OCI-LY1 (cell line): ENCODE results near the gene EMC9.

ENCODE experiments used
- H2AFZ ChIP-seq: fragments of 200-600 bp; sonication (generic), shearing (Covaris generic); 2 replicates; pipeline ENCODE4 v1.6.0; 2014; ENCODE audit warnings: antibody characterized with exemption, mild to moderate bottlenecking, low read length
- H3F3A ChIP-seq: fragments of 200-600 bp; sonication (generic), shearing (Covaris generic); 2 replicates; pipeline ENCODE4 v1.6.0; 2014; ENCODE audit warnings: mild to moderate bottlenecking, antibody characterized with exemption, low read length, moderate library complexity; ENCODE audit not compliant: insufficient read depth
- H3K27ac ChIP-seq: fragments of 200-600 bp; sonication (generic); 2 replicates; pipeline ENCODE4 v1.5.1; 2014; ENCODE audit warnings: low read length, mixed run types, mild to moderate bottlenecking, low read depth; ENCODE audit not compliant: poor library complexity, severe bottlenecking
- H3K27me3 ChIP-seq: fragments of 200-600 bp; sonication (generic); 2 replicates; pipeline ENCODE4 v1.6.0; 2014; ENCODE audit warnings: antibody characterized with exemption, mild to moderate bottlenecking, low read length, moderate library complexity; ENCODE audit not compliant: insufficient read depth
- H3K36me3 ChIP-seq: fragments of 200-600 bp; sonication (generic); 2 replicates; pipeline ENCODE4 v1.6.1; 2014; ENCODE audit warnings: mild to moderate bottlenecking, antibody characterized with exemption, low read length, moderate library complexity, mixed read lengths; ENCODE audit not compliant: insufficient read depth
- H3K4me1 ChIP-seq: fragments of 200-600 bp; sonication (generic); 2 replicates; pipeline ENCODE4 v1.5.1; 2014; ENCODE audit warnings: mild to moderate bottlenecking, low read length, moderate library complexity; ENCODE audit not compliant: insufficient read depth, severe bottlenecking
- H3K4me2 ChIP-seq: fragments of 200-600 bp; sonication (generic), shearing (Covaris generic); 2 replicates; pipeline ENCODE4 v1.6.1; 2014; ENCODE audit warnings: low read length
- H3K4me3 ChIP-seq: fragments of 200-600 bp; sonication (generic); 2 replicates; pipeline ENCODE4 v1.5.1; 2014; ENCODE audit warnings: low read length, low read depth, mild to moderate bottlenecking, mixed read lengths; ENCODE audit not compliant: poor library complexity, severe bottlenecking
- H3K79me2 ChIP-seq: fragments of 200-600 bp; shearing (Covaris generic); 2 replicates; pipeline ENCODE4 v1.6.1; 2016; ENCODE audit warnings: mixed run types, low read length, mixed read lengths; ENCODE audit not compliant: insufficient read depth
- H3K9ac ChIP-seq: fragments of 200-600 bp; sonication (generic), shearing (Covaris generic); 2 replicates; pipeline ENCODE4 v1.6.1; 2014; ENCODE audit warnings: mild to moderate bottlenecking, low read length, mixed read lengths
- H3K9me2 ChIP-seq: fragments of 200-600 bp; sonication (generic), shearing (Covaris generic); 2 replicates; pipeline ENCODE4 v1.6.1; 2014; ENCODE audit warnings: low read depth, mild to moderate bottlenecking, low read length, mixed read lengths
- H3K9me3 ChIP-seq: fragments of 200-600 bp; shearing (Covaris generic); 2 replicates; pipeline ENCODE4 v1.6.1; 2014; ENCODE audit warnings: low read length, mixed read lengths
- H4K20me1 ChIP-seq: fragments of 200-600 bp; sonication (generic), shearing (Covaris generic); 2 replicates; pipeline ENCODE4 v1.6.0; 2016; ENCODE audit warnings: mild to moderate bottlenecking, low read length; ENCODE audit not compliant: insufficient read depth
- EZH2 ChIP-seq: fragments of 200-600 bp; sonication (generic), shearing (Covaris generic); IDR thresholded peaks from 2 replicates; pipeline ENCODE4 v1.8.0; 2017; ENCODE audit warnings: borderline replicate concordance, mixed run types, mild to moderate bottlenecking, antibody characterized with exemption, low read length, moderate library complexity, mixed read lengths
- TF ChIP-seq, protein P1 (sequence below): fragments of 200-600 bp; sonication (generic), shearing (Covaris generic); IDR thresholded peaks from 2 replicates; pipeline ENCODE4 v1.5.1; 2017; ENCODE audit warnings: mild to moderate bottlenecking, antibody characterized with exemption, low read length, moderate library complexity, mixed read lengths

EMC9 gene

DNA sequence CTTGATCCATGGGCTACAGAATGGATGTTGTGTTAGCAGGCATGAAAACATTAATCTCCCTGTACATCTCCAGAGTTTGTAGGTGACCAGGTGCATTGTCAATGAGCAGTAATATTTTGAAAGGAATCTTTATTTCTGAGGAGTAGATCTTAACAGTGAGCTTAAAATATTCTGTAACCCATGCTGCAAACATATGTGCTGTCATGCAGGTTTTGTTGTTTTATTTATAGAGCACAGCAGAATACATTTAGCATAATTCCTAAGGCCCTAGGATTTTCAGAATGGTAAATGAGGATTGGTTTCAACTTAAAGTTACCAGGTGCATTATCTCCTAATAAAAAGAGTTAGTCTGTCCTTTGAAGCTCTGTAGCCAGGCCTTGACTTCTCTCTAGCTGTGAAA, 14.5 kb downstream of the EMC9 start:
- H3K27ac ChIP-seq = no peak overlapping the region
- no peak overlapping the region for H3K9ac ChIP-seq
- H3F3A ChIP-seq = no peaks in the 10 kb centered on the region
- no peaks in the 10 kb centered on the region for H4K20me1 ChIP-seq
- TF ChIP-seq, protein P1, sequence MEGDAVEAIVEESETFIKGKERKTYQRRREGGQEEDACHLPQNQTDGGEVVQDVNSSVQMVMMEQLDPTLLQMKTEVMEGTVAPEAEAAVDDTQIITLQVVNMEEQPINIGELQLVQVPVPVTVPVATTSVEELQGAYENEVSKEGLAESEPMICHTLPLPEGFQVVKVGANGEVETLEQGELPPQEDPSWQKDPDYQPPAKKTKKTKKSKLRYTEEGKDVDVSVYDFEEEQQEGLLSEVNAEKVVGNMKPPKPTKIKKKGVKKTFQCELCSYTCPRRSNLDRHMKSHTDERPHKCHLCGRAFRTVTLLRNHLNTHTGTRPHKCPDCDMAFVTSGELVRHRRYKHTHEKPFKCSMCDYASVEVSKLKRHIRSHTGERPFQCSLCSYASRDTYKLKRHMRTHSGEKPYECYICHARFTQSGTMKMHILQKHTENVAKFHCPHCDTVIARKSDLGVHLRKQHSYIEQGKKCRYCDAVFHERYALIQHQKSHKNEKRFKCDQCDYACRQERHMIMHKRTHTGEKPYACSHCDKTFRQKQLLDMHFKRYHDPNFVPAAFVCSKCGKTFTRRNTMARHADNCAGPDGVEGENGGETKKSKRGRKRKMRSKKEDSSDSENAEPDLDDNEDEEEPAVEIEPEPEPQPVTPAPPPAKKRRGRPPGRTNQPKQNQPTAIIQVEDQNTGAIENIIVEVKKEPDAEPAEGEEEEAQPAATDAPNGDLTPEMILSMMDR = no peak
- TF ChIP-seq EZH2 = no peak
- H3K27me3 ChIP-seq = no peaks in the 10 kb centered on the region
- no peaks in the 10 kb centered on the region for H3K9me3 ChIP-seq
- H3K79me2 ChIP-seq = no peaks in the 10 kb centered on the region
- peaks cover 2% of the 10 kb centered on the region for H3K4me1 ChIP-seq
- H3K9me2 ChIP-seq = no peaks in the 10 kb centered on the region
- H2AFZ ChIP-seq = no peak overlapping the region
- H3K4me2 ChIP-seq = no peak overlapping the region
- H3K4me3 ChIP-seq = no peak overlapping the region
- peaks cover 15% of the 10 kb centered on the region for H3K36me3 ChIP-seq

DNA sequence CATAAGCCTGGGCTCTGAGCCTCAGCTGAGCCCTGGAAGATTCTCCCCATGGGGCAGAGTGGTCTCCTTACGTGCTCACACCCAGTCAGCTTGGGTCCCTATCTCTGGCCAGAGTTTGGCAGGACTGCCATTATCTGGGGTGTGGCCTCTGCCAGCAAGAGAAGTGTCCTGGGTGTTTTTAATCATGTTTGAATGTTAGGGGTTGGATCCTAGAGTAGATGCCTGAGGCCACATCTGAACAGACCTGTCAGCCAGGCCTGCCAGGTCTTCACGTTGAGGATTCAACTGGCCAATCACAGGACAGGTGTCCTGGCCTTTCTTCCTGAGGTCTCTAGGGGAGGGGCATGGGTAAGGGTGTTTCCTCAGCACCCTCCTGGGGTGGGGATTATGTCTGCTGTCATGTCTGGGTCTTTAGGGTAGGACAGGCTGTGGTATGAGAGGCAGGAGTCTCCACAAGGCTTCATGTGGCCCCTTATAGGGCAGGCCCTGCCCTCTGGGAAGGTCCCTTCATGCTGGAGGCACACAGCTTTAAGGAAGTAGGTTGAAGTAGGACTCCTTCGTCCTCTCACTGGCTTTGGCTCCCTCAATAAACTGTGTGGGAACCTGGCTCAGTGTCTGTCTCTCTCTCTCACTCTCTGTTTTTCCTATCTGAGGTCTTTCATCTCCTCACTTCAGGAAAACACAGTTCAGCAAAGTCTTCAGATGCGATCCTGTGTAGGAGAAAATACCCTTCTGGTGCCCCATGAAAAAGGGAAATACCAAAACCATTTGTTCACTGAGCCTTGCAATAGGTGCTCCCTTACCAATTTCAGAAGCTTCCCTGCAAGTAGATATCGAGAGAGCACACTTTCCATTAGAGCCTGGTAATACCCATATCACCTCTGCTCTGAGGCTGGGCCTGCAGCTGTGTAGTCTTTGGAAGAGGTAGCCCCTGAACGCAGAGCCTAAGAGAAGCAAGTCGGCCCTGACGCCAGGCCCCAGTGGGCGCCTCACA, 17.7 kb downstream of the EMC9 start:
- Histone ChIP-seq H3F3A (no peaks in the 10 kb centered on the region), H3K4me2 (no peak overlapping the region)

DNA sequence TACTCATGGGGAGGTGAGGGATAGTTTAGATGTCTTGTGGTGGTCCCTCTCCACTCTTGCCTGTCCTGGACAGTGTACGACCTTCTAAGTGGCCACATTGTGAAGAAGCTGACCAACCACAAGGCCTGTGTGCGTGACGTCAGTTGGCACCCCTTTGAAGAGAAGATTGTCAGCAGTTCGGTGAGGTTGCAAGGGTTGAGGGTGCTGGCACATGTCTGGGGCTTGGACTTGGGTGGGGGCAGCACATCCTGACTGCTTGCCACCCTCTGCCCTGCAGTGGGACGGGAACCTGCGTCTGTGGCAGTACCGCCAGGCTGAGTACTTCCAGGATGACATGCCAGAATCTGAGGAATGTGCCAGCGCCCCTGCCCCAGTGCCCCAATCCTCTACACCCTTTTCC, 18.5 kb downstream of the EMC9 start:
- H3K9me2 ChIP-seq = no peaks in the 10 kb centered on the region
- H3K79me2 ChIP-seq = no peaks in the 10 kb centered on the region
- H3K4me3 ChIP-seq = no peak overlapping the region
- H3K4me2 ChIP-seq = no peak overlapping the region
- no peaks in the 10 kb centered on the region for H3K9me3 ChIP-seq
- H3F3A ChIP-seq = no peaks in the 10 kb centered on the region
- no peak overlapping the region for H3K27ac ChIP-seq
- H3K27me3 ChIP-seq = no peaks in the 10 kb centered on the region
- H4K20me1 ChIP-seq = no peaks in the 10 kb centered on the region
- TF ChIP-seq, protein P1 = no peak
- no peak for TF ChIP-seq EZH2
- H3K4me1 ChIP-seq = no peaks in the 10 kb centered on the region
- peaks cover 47% of the 10 kb centered on the region for H3K36me3 ChIP-seq
- H3K9ac ChIP-seq = no peak overlapping the region
- H2AFZ ChIP-seq = no peak overlapping the region

More for the DNA sequence above, 17.7 kb downstream of the EMC9 start:
- H4K20me1 ChIP-seq = no peaks in the 10 kb centered on the region
- no peaks in the 10 kb centered on the region for H3K27me3 ChIP-seq
- H3K9ac ChIP-seq = no peak overlapping the region
- TF ChIP-seq EZH2 = no peak
- TF ChIP-seq, protein P1 = no peak
- no peak overlapping the region for H2AFZ ChIP-seq
- H3K9me3 ChIP-seq = no peaks in the 10 kb centered on the region
- peaks cover 39% of the 10 kb centered on the region for H3K36me3 ChIP-seq
- H3K79me2 ChIP-seq = no peaks in the 10 kb centered on the region
- no peak overlapping the region for H3K4me3 ChIP-seq
- H3K27ac ChIP-seq = no peak overlapping the region
- H3K9me2 ChIP-seq = no peaks in the 10 kb centered on the region
- no peaks in the 10 kb centered on the region for H3K4me1 ChIP-seq
